ENCODE measurements around the gene ATXN10.

ATXN10 gene

GRCh38 chr22:45859231-45860161 lies 187.9 kb downstream of the ATXN10 start:
- no peak for DNase-seq (ENCODE audit: low read depth)

GRCh38 chr22:45860201-45860600 lies 188.6 kb downstream of the ATXN10 start:
- no peak for DNase-seq (ENCODE audit: low read depth)

GRCh38 chr22:45861259-45861658 lies 189.6 kb downstream of the ATXN10 start:
- no peak for DNase-seq (ENCODE audit: low read depth)

GRCh38 chr22:45863981-45864751 lies 192.5 kb downstream of the ATXN10 start:
- DNase-seq (ENCODE audit: low read depth) = peak; percentile 17

- no peak for DNase-seq (ENCODE audit: low read depth)
These were observed 193.4 kb downstream of the ATXN10 start for GRCh38 chr22:45864959-45865476.

- DNase-seq (ENCODE audit: low read depth) = no peak
These were observed 194.0 kb downstream of the ATXN10 start for GRCh38 chr22:45865561-45866125.

GRCh38 chr22:45866126-45866645 lies 194.6 kb downstream of the ATXN10 start:
- no peak for DNase-seq (ENCODE audit: low read depth)

- no peak for DNase-seq (ENCODE audit: low read depth)
These were observed 195.0 kb downstream of the ATXN10 start for GRCh38 chr22:45866646-45867117.

GRCh38 chr22:45867118-45867905 lies 195.7 kb downstream of the ATXN10 start:
- DNase-seq (ENCODE audit: low read depth) = no peak

- no peak for DNase-seq (ENCODE audit: low read depth)
These were observed 196.4 kb downstream of the ATXN10 start for GRCh38 chr22:45867906-45868555.

GRCh38 chr22:45868571-45869339 lies 197.1 kb downstream of the ATXN10 start:
- DNase-seq (ENCODE audit: low read depth) = no peak

GRCh38 chr22:45869340-45869847 lies 197.8 kb downstream of the ATXN10 start:
- DNase-seq (ENCODE audit: low read depth) = no peak

- DNase-seq (ENCODE audit: low read depth) = no peak
These were observed 198.4 kb downstream of the ATXN10 start for GRCh38 chr22:45870011-45870410.

GRCh38 chr22:45871721-45872120 lies 200.1 kb downstream of the ATXN10 start:
- DNase-seq (ENCODE audit: low read depth) = no peak

- DNase-seq (ENCODE audit: low read depth) = no peak
These were observed 201.1 kb downstream of the ATXN10 start for GRCh38 chr22:45872659-45873263.

GRCh38 chr22:45876136-45877035 lies 204.8 kb downstream of the ATXN10 start:
- no peak for DNase-seq (ENCODE audit: low read depth)

GRCh38 chr22:45877036-45877380 lies 205.4 kb downstream of the ATXN10 start:
- no peak for DNase-seq (ENCODE audit: low read depth)

- DNase-seq (ENCODE audit: low read depth) = no peak
These were observed 206.0 kb downstream of the ATXN10 start for GRCh38 chr22:45877651-45878050.

Data from HS-27A (cell line).